Suppressor macrophage treated with lipopolysaccharide for 4 hours (primary cell): ENCODE measurements around the gene CDK5RAP3.

Source experiments
- DNase-seq: peaks from one replicate; pipeline ENCODE4 v3.0.0-alpha.2; 2020

CDK5RAP3 gene

GRCh38 chr17:48026502-48027321 lies 55.8 kb downstream of the CDK5RAP3 start:
- peak; percentile 75 for DNase-seq

- DNase-seq: no peak
Measured at GRCh38 chr17:48027322-48027981, 56.5 kb downstream of the CDK5RAP3 start.

- no peak for DNase-seq
Measured at GRCh38 chr17:48028736-48029135, 57.8 kb downstream of the CDK5RAP3 start.

- DNase-seq: no peak
Measured at GRCh38 chr17:48030531-48030930, 59.6 kb downstream of the CDK5RAP3 start.
